ENCODE results near the gene ETV3L. TPM values are rescaled to one million over a fixed set of nuclear protein-coding genes. Genes with fewer than 3 reads are reported as not detected.

The ETV3L gene
- total RNA-seq, 1 experiment from 2014 or later, result 0.13 TPM

GRCh38 chr1:157110686-157111085 lies 11.1 kb upstream of the ETV3L start (continued):
- TF ChIP-seq, protein P1, sequence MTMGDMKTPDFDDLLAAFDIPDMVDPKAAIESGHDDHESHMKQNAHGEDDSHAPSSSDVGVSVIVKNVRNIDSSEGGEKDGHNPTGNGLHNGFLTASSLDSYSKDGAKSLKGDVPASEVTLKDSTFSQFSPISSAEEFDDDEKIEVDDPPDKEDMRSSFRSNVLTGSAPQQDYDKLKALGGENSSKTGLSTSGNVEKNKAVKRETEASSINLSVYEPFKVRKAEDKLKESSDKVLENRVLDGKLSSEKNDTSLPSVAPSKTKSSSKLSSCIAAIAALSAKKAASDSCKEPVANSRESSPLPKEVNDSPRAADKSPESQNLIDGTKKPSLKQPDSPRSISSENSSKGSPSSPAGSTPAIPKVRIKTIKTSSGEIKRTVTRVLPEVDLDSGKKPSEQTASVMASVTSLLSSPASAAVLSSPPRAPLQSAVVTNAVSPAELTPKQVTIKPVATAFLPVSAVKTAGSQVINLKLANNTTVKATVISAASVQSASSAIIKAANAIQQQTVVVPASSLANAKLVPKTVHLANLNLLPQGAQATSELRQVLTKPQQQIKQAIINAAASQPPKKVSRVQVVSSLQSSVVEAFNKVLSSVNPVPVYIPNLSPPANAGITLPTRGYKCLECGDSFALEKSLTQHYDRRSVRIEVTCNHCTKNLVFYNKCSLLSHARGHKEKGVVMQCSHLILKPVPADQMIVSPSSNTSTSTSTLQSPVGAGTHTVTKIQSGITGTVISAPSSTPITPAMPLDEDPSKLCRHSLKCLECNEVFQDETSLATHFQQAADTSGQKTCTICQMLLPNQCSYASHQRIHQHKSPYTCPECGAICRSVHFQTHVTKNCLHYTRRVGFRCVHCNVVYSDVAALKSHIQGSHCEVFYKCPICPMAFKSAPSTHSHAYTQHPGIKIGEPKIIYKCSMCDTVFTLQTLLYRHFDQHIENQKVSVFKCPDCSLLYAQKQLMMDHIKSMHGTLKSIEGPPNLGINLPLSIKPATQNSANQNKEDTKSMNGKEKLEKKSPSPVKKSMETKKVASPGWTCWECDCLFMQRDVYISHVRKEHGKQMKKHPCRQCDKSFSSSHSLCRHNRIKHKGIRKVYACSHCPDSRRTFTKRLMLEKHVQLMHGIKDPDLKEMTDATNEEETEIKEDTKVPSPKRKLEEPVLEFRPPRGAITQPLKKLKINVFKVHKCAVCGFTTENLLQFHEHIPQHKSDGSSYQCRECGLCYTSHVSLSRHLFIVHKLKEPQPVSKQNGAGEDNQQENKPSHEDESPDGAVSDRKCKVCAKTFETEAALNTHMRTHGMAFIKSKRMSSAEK (CRISPR knock-in tag; IDR thresholded peaks at IDR 0.05; ENCODE audit: borderline replicate concordance), result no peak
- no peak for TF ChIP-seq ZBTB43 (CRISPR knock-in tag; IDR thresholded peaks at IDR 0.05)
- no peak for TF ChIP-seq ERG (CRISPR knock-in tag; IDR thresholded peaks at IDR 0.05)
- no peak for TF ChIP-seq GABPB1 (CRISPR knock-in tag; IDR thresholded peaks at IDR 0.05)
- no peak for TF ChIP-seq ZNF263 (CRISPR knock-in tag; IDR thresholded peaks at IDR 0.05; ENCODE audit: low read depth)
- no peak for TF ChIP-seq HMGA2 (CRISPR knock-in tag; IDR thresholded peaks at IDR 0.05)
- no peak for TF ChIP-seq CBFB (CRISPR knock-in tag; IDR thresholded peaks at IDR 0.05; ENCODE audit: low read depth)
- TF ChIP-seq NR1H2 (CRISPR knock-in tag; IDR thresholded peaks at IDR 0.05), result no peak

- Mint-ChIP-seq H3K27ac (no peak overlapping the region), H3K9me3 (no peaks in the 10 kb centered on the region), H3K4me1 (peaks cover 62% of the 10 kb centered on the region), H3K4me3 (no peak overlapping the region), H3K27me3 (ENCODE audit: low read depth) (peaks cover 48% of the 10 kb centered on the region), H3K36me3 (no peaks in the 10 kb centered on the region)
- CTCF ChIA-PET, result interaction anchor here (1.0 to 3.0 kb wide), 5 partner anchors 20 to 51 kb away, joined by 4 to 33 read pairs (median 4); no protein-coding TSS in a partner anchor
- POLR2A ChIA-PET, result no interaction called here
- no peak for ATAC-seq
- DNase-seq (ENCODE audit: low spot score), result no peak
- no peak for TF ChIP-seq TCF7 (CRISPR knock-in tag; IDR thresholded peaks at IDR 0.05; ENCODE audit: low read depth)
- TF ChIP-seq, protein P2, sequence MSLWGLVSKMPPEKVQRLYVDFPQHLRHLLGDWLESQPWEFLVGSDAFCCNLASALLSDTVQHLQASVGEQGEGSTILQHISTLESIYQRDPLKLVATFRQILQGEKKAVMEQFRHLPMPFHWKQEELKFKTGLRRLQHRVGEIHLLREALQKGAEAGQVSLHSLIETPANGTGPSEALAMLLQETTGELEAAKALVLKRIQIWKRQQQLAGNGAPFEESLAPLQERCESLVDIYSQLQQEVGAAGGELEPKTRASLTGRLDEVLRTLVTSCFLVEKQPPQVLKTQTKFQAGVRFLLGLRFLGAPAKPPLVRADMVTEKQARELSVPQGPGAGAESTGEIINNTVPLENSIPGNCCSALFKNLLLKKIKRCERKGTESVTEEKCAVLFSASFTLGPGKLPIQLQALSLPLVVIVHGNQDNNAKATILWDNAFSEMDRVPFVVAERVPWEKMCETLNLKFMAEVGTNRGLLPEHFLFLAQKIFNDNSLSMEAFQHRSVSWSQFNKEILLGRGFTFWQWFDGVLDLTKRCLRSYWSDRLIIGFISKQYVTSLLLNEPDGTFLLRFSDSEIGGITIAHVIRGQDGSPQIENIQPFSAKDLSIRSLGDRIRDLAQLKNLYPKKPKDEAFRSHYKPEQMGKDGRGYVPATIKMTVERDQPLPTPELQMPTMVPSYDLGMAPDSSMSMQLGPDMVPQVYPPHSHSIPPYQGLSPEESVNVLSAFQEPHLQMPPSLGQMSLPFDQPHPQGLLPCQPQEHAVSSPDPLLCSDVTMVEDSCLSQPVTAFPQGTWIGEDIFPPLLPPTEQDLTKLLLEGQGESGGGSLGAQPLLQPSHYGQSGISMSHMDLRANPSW (CRISPR knock-in tag; conservative IDR thresholded peaks at IDR 0.05; ENCODE audit: low read depth), result no peak
- no peak for TF ChIP-seq ELF4 (CRISPR knock-in tag; IDR thresholded peaks at IDR 0.05; ENCODE audit: low read depth)
Measured at GRCh38 chr1:157110003-157110402, 10.4 kb upstream of the ETV3L start.

DNA sequence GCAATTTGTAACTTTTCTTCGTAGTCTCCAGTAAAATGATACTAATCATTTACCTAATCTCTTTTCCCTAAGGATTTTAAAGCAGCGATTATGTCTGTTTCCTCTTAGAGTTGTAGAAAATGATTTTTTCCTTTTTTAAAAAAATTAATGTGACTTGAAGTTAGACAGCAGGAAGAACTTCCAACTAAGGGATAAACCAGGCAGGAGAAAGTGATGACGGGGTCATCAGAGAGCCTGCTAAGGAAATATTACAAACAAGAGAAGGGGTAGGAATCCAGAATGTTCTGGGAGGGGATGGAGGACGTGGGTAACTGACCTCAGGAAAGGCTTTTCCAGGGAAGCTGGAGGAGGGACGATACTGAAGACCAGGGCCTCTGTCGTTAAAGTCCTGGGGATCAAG lies 8.8 kb upstream of the ETV3L start:
- Mint-ChIP-seq H3K27me3 (ENCODE audit: low read depth) (peaks cover 43% of the 10 kb centered on the region), H3K36me3 (no peaks in the 10 kb centered on the region), H3K27ac (no peak overlapping the region), H3K9me3 (no peaks in the 10 kb centered on the region), H3K4me1 (peaks cover 50% of the 10 kb centered on the region), H3K4me3 (no peak overlapping the region)
- CTCF ChIA-PET, result interaction anchor here (1.9 to 3.0 kb wide), 2 partner anchors 18 kb away, joined by 10 to 33 read pairs; no protein-coding TSS in a partner anchor
- DNase-seq (ENCODE audit: low spot score) (no peak), ATAC-seq (no peak)
- POLR2A ChIA-PET, result interaction anchor here (0.6 kb wide), 1 partner anchor 47 kb away, joined by 3 read pairs; no protein-coding TSS in a partner anchor
- TF ChIP-seq ZNF121 (CRISPR knock-in tag; IDR thresholded peaks at IDR 0.05), result no peak
- TF ChIP-seq ZBTB43 (CRISPR knock-in tag; IDR thresholded peaks at IDR 0.05), result no peak
- no peak for TF ChIP-seq NFATC4 (CRISPR knock-in tag; IDR thresholded peaks at IDR 0.05)
